Measurements from ENCODE around the gene DCT. TPM values are rescaled to one million over a fixed set of nuclear protein-coding genes. Genes with fewer than 3 reads are reported as not detected.

Gene DCT
- total RNA-seq, 1 experiment from 2014 or later, result not detected

DNA sequence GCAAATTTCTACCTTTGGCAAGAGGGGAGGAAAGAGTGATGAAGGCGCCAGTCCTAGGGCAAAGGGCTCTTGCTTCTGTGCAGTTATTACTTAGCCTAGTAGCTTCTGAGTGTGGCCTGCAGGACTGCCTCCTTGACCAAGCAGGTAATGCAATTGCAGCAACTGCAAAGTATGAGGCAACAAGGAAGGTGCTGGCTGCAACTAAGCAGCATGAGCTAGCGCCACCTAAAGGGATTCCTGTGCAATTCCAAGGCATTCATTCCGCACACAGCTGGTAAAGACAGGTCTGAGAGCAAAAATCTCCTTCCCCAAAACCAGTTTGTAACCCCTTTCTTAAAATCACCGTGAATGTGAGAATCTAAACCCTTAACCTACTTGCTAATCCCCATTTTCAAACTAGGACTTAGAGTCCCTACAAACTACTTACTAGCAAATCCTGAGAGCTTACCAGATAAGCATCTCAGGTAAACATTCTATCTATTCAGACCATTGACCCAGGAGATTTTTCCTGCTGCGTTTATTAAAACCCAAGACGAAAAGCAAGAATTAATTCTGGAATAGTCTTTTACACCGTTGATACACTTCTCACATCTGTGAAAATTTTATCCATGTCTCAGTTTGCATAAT lies 62.9 kb downstream of the DCT start:
- no peaks in the 10 kb centered on the region for H3K27me3 ChIP-seq (ENCODE audit: insufficient read depth, low read depth)
- H3K4me3 ChIP-seq, result no peak overlapping the region
- no peaks in the 10 kb centered on the region for H3K9me2 ChIP-seq (ENCODE audit: insufficient read depth)
- DNase-seq, result peak in 1 of 2 experiments; percentile 2
- H3K27ac ChIP-seq, result no peak overlapping the region
- no peaks in the 10 kb centered on the region for H3K9me3 ChIP-seq (ENCODE audit: insufficient read depth, low read depth)
- ChIA-PET POLR2A (ENCODE audit: unreplicated experiment) (no interaction called here), CTCF (interaction anchor here (0.6 kb wide), 1 partner anchor 928 kb away, joined by 5 read pairs; no protein-coding TSS in a partner anchor)
- no peaks in the 10 kb centered on the region for H3K4me1 ChIP-seq (replicated peaks; ENCODE audit: insufficient read depth)
- no peaks in the 10 kb centered on the region for H3K79me2 ChIP-seq (ENCODE audit: low read depth)
- no TSS peak for BruUV-seq (replicated peaks)
- no peaks in the 10 kb centered on the region for H3K36me3 ChIP-seq (ENCODE audit: low read depth)
- no peak overlapping the region for H2AFZ ChIP-seq
- no peak overlapping the region for H3K4me2 ChIP-seq
- no peaks in the 10 kb centered on the region for H3F3A ChIP-seq (ENCODE audit: insufficient read depth, low read depth)
- TF ChIP-seq, protein P1, sequence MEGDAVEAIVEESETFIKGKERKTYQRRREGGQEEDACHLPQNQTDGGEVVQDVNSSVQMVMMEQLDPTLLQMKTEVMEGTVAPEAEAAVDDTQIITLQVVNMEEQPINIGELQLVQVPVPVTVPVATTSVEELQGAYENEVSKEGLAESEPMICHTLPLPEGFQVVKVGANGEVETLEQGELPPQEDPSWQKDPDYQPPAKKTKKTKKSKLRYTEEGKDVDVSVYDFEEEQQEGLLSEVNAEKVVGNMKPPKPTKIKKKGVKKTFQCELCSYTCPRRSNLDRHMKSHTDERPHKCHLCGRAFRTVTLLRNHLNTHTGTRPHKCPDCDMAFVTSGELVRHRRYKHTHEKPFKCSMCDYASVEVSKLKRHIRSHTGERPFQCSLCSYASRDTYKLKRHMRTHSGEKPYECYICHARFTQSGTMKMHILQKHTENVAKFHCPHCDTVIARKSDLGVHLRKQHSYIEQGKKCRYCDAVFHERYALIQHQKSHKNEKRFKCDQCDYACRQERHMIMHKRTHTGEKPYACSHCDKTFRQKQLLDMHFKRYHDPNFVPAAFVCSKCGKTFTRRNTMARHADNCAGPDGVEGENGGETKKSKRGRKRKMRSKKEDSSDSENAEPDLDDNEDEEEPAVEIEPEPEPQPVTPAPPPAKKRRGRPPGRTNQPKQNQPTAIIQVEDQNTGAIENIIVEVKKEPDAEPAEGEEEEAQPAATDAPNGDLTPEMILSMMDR (conservative IDR thresholded peaks at IDR 0.05), result peak; percentile 56; the same call in 1 of the 2 replicates
- TF ChIP-seq EZH2 (IDR thresholded peaks at IDR 0.05; ENCODE audit: low read depth), result no peak
- intact Hi-C loops (cut with micrococcal nuclease; ENCODE audit: unreplicated experiment), result no loop called here
- H4K20me1 ChIP-seq (ENCODE audit: insufficient read depth), result no peaks in the 10 kb centered on the region

DNA sequence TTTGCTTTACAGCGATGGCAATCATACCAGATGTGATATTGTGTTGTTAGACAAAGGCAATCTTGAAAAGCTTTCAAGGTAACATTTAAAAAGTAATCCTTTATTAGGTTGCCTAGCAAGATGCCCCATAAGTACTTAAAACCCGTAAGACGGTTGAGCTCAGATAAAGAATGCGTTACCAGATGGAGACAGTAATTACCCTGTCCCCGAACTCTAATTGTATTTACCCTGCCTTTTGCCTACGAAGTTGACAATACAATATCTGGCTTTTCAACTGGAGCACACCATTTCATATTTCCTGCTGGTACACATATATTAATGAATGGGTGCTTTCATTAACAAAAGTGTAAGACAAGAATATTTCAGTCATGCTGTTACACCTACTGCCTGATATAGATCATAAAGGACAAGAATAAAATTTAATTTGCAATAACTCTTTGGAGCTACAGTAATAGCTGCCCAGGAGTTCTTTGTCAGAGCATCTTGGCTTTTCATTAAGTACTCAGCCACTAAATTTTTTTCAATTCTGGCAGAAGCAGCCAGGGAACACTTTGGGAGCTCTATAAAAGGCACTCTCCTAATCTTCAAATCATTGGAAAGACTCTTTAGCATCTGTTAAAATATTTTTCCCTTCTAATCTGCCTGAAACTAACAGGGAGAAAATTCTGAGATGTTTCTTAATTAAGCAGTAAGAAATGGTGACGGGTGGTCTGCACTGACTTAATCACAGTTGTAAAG lies 63.8 kb downstream of the DCT start:
- H3K9me2 ChIP-seq (ENCODE audit: insufficient read depth), result no peaks in the 10 kb centered on the region
- DNase-seq, result no peak
- CTCF ChIA-PET, result no interaction called here
- intact Hi-C loops (cut with micrococcal nuclease; ENCODE audit: unreplicated experiment), result no loop called here
- H3K79me2 ChIP-seq (ENCODE audit: low read depth), result no peaks in the 10 kb centered on the region
- H3K9me3 ChIP-seq (ENCODE audit: insufficient read depth, low read depth), result no peaks in the 10 kb centered on the region
- TF ChIP-seq EZH2 (IDR thresholded peaks at IDR 0.05; ENCODE audit: low read depth), result no peak
- TF ChIP-seq, protein P1 (conservative IDR thresholded peaks at IDR 0.05), result no peak
- no peak overlapping the region for H3K4me2 ChIP-seq
- H2AFZ ChIP-seq, result no peak overlapping the region
- no peaks in the 10 kb centered on the region for H4K20me1 ChIP-seq (ENCODE audit: insufficient read depth)
- H3K4me1 ChIP-seq (replicated peaks; ENCODE audit: insufficient read depth), result no peaks in the 10 kb centered on the region
- H3K27ac ChIP-seq, result no peak overlapping the region
- H3K27me3 ChIP-seq (ENCODE audit: insufficient read depth, low read depth), result no peaks in the 10 kb centered on the region
- BruUV-seq (replicated peaks), result no TSS peak
- POLR2A ChIA-PET (ENCODE audit: unreplicated experiment), result no interaction called here
- H3K4me3 ChIP-seq, result no peak overlapping the region
- H3K36me3 ChIP-seq (ENCODE audit: low read depth), result no peaks in the 10 kb centered on the region
- H3F3A ChIP-seq (ENCODE audit: insufficient read depth, low read depth), result no peaks in the 10 kb centered on the region

- no peak overlapping the region for H2AFZ ChIP-seq
Measured at GRCh38 chr13:94414708-94415107, 64.8 kb downstream of the DCT start.

More at GRCh38 chr13:94414708-94415107, 64.8 kb downstream of the DCT start:
- BruUV-seq (replicated peaks), result no TSS peak
- ChIA-PET POLR2A (ENCODE audit: unreplicated experiment) (no interaction called here), CTCF (no interaction called here)
- H3K4me2 ChIP-seq, result no peak overlapping the region
- H3K27ac ChIP-seq, result no peak overlapping the region
- intact Hi-C loops (cut with micrococcal nuclease; ENCODE audit: unreplicated experiment), result no loop called here
- no peak overlapping the region for H3K4me3 ChIP-seq
- DNase-seq, result no peak
- H3K27me3 ChIP-seq (ENCODE audit: insufficient read depth, low read depth), result no peaks in the 10 kb centered on the region
- no peaks in the 10 kb centered on the region for H3K4me1 ChIP-seq (replicated peaks; ENCODE audit: insufficient read depth)
- no peak for TF ChIP-seq EZH2 (IDR thresholded peaks at IDR 0.05; ENCODE audit: low read depth)
- TF ChIP-seq, protein P1 (conservative IDR thresholded peaks at IDR 0.05), result no peak
- H3K36me3 ChIP-seq (ENCODE audit: low read depth), result no peaks in the 10 kb centered on the region
- H3F3A ChIP-seq (ENCODE audit: insufficient read depth, low read depth), result no peaks in the 10 kb centered on the region
- H3K9me2 ChIP-seq (ENCODE audit: insufficient read depth), result no peaks in the 10 kb centered on the region
- no peaks in the 10 kb centered on the region for H3K9me3 ChIP-seq (ENCODE audit: insufficient read depth, low read depth)
- H4K20me1 ChIP-seq (ENCODE audit: insufficient read depth), result no peaks in the 10 kb centered on the region
- H3K79me2 ChIP-seq (ENCODE audit: low read depth), result no peaks in the 10 kb centered on the region
